ENCODE measurements around the gene INTS7.
"Not testable (repeated sequence)": the region's sequence is repeated elsewhere in the genome, so short reads cannot be mapped to it uniquely, and the experiment has no call there.

INTS7 gene

DNA sequence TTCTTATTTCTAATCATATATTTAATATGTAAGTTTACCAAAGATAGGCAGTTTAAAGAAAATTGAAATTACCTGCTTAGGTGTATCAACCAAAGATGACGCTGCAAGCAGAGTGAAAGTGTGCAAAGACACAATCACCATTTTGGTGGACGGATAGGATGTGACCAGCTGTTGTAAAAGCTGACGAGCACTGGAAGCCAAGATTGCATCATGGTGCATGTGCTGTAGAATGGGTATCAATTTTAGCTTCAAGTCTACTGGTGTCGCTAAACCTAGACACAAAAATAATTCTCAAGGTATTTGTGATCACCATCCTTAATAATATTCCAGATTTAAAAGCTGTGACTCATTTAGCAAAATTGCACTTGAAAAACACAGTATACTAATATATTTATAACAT, 28.2 kb downstream of the INTS7 start:
- TF ChIP-seq, protein P1, sequence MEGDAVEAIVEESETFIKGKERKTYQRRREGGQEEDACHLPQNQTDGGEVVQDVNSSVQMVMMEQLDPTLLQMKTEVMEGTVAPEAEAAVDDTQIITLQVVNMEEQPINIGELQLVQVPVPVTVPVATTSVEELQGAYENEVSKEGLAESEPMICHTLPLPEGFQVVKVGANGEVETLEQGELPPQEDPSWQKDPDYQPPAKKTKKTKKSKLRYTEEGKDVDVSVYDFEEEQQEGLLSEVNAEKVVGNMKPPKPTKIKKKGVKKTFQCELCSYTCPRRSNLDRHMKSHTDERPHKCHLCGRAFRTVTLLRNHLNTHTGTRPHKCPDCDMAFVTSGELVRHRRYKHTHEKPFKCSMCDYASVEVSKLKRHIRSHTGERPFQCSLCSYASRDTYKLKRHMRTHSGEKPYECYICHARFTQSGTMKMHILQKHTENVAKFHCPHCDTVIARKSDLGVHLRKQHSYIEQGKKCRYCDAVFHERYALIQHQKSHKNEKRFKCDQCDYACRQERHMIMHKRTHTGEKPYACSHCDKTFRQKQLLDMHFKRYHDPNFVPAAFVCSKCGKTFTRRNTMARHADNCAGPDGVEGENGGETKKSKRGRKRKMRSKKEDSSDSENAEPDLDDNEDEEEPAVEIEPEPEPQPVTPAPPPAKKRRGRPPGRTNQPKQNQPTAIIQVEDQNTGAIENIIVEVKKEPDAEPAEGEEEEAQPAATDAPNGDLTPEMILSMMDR (IDR thresholded peaks at IDR 0.05; ENCODE audit: low read depth, low read length), result no peak
- no peak for DNase-seq (ENCODE audit: low read depth in 2 of 2)
- H3K4me3 ChIP-seq (replicated peaks in 1 of 2; ENCODE audit: low read depth in 2 of 2, low read length in 2 of 2), result no peak overlapping the region

DNA sequence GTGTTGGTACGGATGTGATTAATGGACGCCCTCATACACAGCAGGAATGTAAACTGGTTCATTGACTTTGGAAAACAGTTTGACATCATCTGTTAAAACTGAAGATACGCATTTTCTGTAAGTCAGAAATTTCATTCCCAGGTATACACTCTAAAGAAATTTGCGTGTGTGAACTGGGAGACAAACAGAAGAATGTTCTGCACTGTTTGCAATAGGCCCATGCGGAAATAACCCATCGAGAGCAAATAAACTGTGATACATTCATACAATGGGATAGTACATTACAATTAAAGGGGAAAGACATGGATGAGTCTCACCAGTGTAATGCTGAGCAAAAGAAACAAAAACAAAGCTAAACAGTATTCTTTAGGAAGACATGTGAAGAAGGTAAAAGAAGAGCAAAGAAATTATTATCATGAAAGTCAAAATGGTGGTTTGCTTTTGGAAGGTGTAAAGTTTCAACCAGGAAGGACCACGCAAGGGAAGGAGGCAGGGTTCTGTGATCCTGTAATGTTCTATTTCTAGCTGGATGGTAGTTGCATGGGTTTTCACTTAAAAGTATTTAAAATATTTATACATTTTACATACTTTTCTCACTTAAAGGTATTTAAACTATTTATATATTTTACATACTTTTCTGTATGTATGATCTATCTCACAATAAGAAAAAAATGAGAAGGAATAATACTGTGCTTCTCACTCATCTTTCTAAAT, 30.3 kb downstream of the INTS7 start:
- TF ChIP-seq, protein P1 (IDR thresholded peaks at IDR 0.05; ENCODE audit: low read depth, low read length), result no peak
- no peak for DNase-seq (ENCODE audit: low read depth in 2 of 2)

DNA sequence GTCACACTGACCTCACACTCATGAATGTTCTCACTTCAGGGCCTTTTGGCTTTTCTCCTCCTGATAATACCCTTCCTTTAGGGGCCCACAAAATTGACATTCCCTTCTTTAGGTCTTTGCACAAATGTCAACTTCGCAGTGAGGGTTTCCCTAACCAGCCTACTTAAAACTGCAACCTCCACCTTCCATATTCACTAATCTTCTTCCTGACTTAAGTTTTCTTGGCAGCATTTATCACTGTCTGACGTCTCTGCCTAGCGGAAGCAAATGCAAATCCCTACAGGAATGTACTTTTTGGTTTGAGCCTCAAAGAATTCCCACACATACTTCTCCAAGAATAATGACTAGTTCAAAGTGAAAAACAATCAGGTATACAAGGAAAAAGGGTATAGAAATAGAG, 32.8 kb downstream of the INTS7 start:
- peak; percentile 11 to 68 for DNase-seq (ENCODE audit: low read depth in 2 of 2)
- H3K4me3 ChIP-seq (replicated peaks in 1 of 2; ENCODE audit: low read depth in 2 of 2, low read length in 2 of 2), result no peak overlapping the region
- TF ChIP-seq, protein P1 (IDR thresholded peaks at IDR 0.05; ENCODE audit: low read depth, low read length), result no peak

More for the DNA sequence above, 30.3 kb downstream of the INTS7 start:
- H3K4me3 ChIP-seq (replicated peaks in 1 of 2; ENCODE audit: low read depth in 2 of 2, low read length in 2 of 2), result no peak overlapping the region

DNA sequence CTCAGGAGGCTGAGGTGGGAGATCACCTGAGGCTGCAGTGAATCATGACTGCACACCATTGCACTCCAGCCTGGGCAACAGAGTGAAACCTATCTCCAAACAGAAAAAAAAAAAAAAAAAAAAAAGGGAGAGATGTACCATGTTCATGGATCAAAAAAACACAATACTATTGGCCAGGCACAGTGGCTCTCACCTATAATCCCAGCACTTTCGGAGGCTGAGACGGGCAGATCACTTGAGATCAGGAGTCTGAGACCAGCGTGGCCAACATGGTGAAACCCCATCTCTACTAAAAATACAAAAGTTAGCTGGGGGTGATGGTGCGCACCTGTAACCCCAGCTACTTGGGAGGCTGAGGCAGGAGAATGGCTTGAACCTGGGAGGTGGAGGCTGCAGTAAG, 37.9 kb downstream of the INTS7 start:
- H3K4me3 ChIP-seq (replicated peaks in 1 of 2; ENCODE audit: low read depth in 2 of 2, low read length in 2 of 2); DNase-seq (ENCODE audit: low read depth in 2 of 2): not testable (repeated sequence)

DNA sequence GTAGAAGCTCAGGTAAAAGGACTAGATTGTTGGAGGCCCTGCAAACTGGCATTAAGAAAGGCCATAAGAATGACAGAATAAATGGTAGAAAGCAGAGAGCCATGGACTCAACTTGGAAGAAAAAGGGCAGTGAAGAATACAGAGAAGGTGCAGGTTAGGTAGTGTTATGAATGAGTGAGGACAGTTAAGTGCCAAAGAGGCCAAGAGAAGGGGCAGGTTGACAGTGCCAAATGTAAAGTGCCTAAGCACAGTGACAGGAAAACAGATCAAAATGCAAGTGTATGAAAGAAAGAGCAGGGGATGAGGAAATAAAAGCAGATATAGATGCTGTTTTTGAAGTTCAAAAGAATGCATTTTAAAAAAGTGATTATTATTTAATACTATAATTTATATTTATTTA, 43.7 kb downstream of the INTS7 start:
- no peak overlapping the region for H3K4me3 ChIP-seq (replicated peaks in 1 of 2; ENCODE audit: low read depth in 2 of 2, low read length in 2 of 2)
- DNase-seq (ENCODE audit: low read depth in 2 of 2), result no peak
- TF ChIP-seq, protein P1 (IDR thresholded peaks at IDR 0.05; ENCODE audit: low read depth, low read length), result no peak

DNA sequence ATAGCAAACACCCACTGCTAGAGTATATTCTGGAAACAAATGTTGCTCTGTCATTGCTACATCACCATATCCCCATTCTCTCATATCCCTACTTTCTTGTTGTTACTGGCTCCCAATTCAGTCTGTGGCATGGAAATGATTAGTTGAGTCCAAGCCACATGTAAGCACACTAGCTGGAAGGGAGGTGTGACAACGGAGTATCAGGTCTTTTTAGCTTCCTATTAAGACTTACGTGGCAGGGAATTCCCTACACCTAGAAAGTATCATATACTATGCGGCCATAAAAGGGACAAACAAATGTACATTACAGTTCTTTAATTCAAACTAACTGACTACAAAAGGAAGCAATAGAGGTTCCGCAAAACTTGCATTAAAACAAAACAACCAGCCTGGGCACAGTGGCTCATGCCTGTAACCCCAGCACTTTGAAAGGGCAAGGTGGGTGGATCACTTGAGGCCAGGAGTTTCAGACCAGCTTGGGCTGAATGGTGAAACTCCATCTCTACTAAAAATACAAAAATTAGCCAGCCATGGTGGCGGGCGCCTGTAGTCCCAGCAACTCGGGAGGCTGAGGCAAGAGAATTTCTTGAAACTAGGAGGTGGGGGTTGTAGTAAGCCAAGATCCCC, 48.6 kb downstream of the INTS7 start:
- no peak overlapping the region for H3K4me3 ChIP-seq (replicated peaks in 1 of 2; ENCODE audit: low read depth in 2 of 2, low read length in 2 of 2)
- TF ChIP-seq, protein P1 (IDR thresholded peaks at IDR 0.05; ENCODE audit: low read depth, low read length), result no peak
- DNase-seq (ENCODE audit: low read depth in 2 of 2), result no peak

DNA sequence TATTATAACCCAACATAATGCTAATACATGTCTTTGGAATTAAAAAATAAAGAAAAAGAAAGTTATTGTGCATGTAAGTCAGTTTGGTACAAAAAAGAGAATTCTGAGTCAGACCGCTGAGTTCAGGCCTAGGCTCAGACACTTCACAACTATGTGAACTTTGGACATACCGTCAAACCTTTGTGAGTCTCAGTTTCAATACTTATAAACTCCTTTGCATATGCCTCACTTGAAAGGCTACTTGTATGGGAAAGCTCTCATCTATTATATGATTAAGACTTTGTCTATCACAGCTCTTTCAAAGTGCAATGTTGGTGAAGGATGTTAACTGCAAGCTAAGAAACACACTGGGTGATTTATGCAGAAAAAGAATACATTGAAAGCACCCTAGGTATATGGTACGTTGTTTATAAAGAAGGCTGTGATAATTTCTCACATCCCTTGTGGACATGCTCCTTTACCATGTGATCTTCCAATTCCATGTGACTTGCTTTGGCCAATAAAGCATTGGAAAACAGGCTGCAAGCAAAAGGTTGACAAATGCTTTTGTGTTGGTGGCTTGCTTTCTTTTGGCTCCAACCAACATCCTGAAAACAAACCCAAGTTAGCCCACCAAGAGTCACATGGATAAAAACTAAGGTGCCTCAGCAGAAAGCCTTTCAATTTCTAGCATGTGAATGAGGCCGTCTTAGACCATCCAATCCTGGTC, 49.6 kb downstream of the INTS7 start:
- TF ChIP-seq, protein P1 (IDR thresholded peaks at IDR 0.05; ENCODE audit: low read depth, low read length), result no peak
- no peak overlapping the region for H3K4me3 ChIP-seq (replicated peaks in 1 of 2; ENCODE audit: low read depth in 2 of 2, low read length in 2 of 2)
- DNase-seq (ENCODE audit: low read depth in 2 of 2), result no peak
